ENCODE results near the gene ENHO.

The ENHO gene

GRCh38 chr9:34522091-34522887 is 501 bp downstream of the ENHO start:
- no peak for DNase-seq

- no peak for DNase-seq
These were observed 1.3 kb downstream of the ENHO start for GRCh38 chr9:34521406-34522045.

GRCh38 chr9:34520505-34521385 is 2.0 kb downstream of the ENHO start:
- no peak for DNase-seq

- DNase-seq = no peak
These were observed 2.7 kb downstream of the ENHO start for GRCh38 chr9:34520096-34520495.

GRCh38 chr9:34519321-34520020 is 3.3 kb downstream of the ENHO start:
- DNase-seq = no peak

GRCh38 chr9:34518896-34519295 is 3.9 kb downstream of the ENHO start:
- no peak for DNase-seq

GRCh38 chr9:34518110-34518616 is 4.6 kb downstream of the ENHO start:
- DNase-seq = no peak

GRCh38 chr9:34517185-34517584 is 5.6 kb downstream of the ENHO start:
- DNase-seq = no peak

- DNase-seq = no peak
These were observed 6.8 kb downstream of the ENHO start for GRCh38 chr9:34515959-34516358.

- no peak for DNase-seq
These were observed 8.0 kb downstream of the ENHO start for GRCh38 chr9:34514816-34515215.

GRCh38 chr9:34514401-34514800 is 8.4 kb downstream of the ENHO start:
- DNase-seq = no peak

- DNase-seq = peak in 2 of 3 experiments; percentile 29 to 62
These were observed 9.1 kb downstream of the ENHO start for GRCh38 chr9:34513567-34514214.

GRCh38 chr9:34512131-34513078 is 10.4 kb downstream of the ENHO start:
- DNase-seq = no peak

- peak in 2 of 3 experiments; percentile 14 to 56 for DNase-seq
These were observed 12.0 kb downstream of the ENHO start for GRCh38 chr9:34510497-34511468.

- DNase-seq = no peak
These were observed 13.8 kb downstream of the ENHO start for GRCh38 chr9:34508951-34509350.

- no peak for DNase-seq
These were observed 14.3 kb downstream of the ENHO start for GRCh38 chr9:34508463-34508862.

GRCh38 chr9:34507966-34508365 is 14.8 kb downstream of the ENHO start:
- no peak for DNase-seq

GRCh38 chr9:34507556-34507955 is 15.2 kb downstream of the ENHO start:
- DNase-seq = no peak

- no peak for DNase-seq
These were observed 16.2 kb downstream of the ENHO start for GRCh38 chr9:34506623-34507022.
